Astrocyte (in vitro differentiated cells and primary cell): Measurements from ENCODE around the gene TTC7B. TPM values are rescaled to one million over a fixed set of nuclear protein-coding genes. Genes with fewer than 3 reads are reported as not detected.

Experiments
- DNase-seq: peaks from one replicate; pipeline ENCODE4 v3.0.0-alpha.2; 2010; ENCODE audit warnings: low read depth
- FAIRE-seq: peaks from 2 replicates; lab custom pipeline; 2011; peaks lifted over from hg19 to GRCh38; lab: Jason Lieb, UNC
- H2AFZ ChIP-seq: 2 replicates; pipeline ENCODE4 v1.6.0; 2012; ENCODE audit warnings: low read depth, low read length, inconsistent platforms
- H3K27ac ChIP-seq: 2 replicates; pipeline ENCODE4 v1.5.1; 2011; ENCODE audit warnings: low read depth, low read length, inconsistent platforms
- H3K27me3 ChIP-seq: 2 replicates; pipeline ENCODE4 v1.6.0; 2011; ENCODE audit warnings: low read length, inconsistent platforms; ENCODE audit not compliant: insufficient read depth
- H3K36me3 ChIP-seq: 2 replicates; pipeline ENCODE4 v1.5.1; 2011; ENCODE audit warnings: low read length, inconsistent platforms; ENCODE audit not compliant: insufficient read depth
- H3K4me1 ChIP-seq: 2 replicates; pipeline ENCODE4 v1.5.1; 2011; ENCODE audit warnings: low read length, inconsistent platforms; ENCODE audit not compliant: insufficient read depth
- H3K4me2 ChIP-seq: 2 replicates; pipeline ENCODE4 v1.6.0; 2012; ENCODE audit warnings: low read length, inconsistent platforms
- H3K4me3 ChIP-seq: 2 replicates; pipeline ENCODE4 v1.5.1; 2011; ENCODE audit warnings: low read depth, mild to moderate bottlenecking, low read length, inconsistent platforms; ENCODE audit not compliant: insufficient read depth
- H3K79me2 ChIP-seq: 2 replicates; pipeline ENCODE4 v1.6.0; 2012; ENCODE audit warnings: mild to moderate bottlenecking, low read length, inconsistent platforms; ENCODE audit not compliant: insufficient read depth
- H3K9ac ChIP-seq: 2 replicates; pipeline ENCODE4 v1.6.0; 2012; ENCODE audit warnings: mild to moderate bottlenecking, low read length, inconsistent platforms
- H3K9me3 ChIP-seq: 2 replicates; pipeline ENCODE4 v1.5.1; 2012; ENCODE audit warnings: low read depth, mild to moderate bottlenecking, low read length, inconsistent platforms; ENCODE audit not compliant: insufficient read depth
- H4K20me1 ChIP-seq: 2 replicates; pipeline ENCODE4 v1.6.0; 2012; ENCODE audit warnings: low read length, inconsistent platforms; ENCODE audit not compliant: insufficient read depth
- H3K27ac Mint-ChIP-seq: one replicate; pipeline ENCODE4 v1.8.0; 2021; ENCODE audit warnings: mild to moderate bottlenecking, mixed read lengths; ENCODE audit not compliant: unreplicated experiment
- H3K27me3 Mint-ChIP-seq: one replicate; pipeline ENCODE4 v1.8.0; 2021; ENCODE audit warnings: low read depth, mixed read lengths; ENCODE audit not compliant: unreplicated experiment
- H3K36me3 Mint-ChIP-seq: one replicate; pipeline ENCODE4 v1.8.0; 2021; ENCODE audit warnings: low read depth, mixed read lengths; ENCODE audit not compliant: unreplicated experiment
- H3K4me1 Mint-ChIP-seq: one replicate; pipeline ENCODE4 v1.8.0; 2021; ENCODE audit warnings: low read depth, mixed read lengths; ENCODE audit not compliant: unreplicated experiment
- H3K4me3 Mint-ChIP-seq: one replicate; pipeline ENCODE4 v1.8.0; 2021; ENCODE audit warnings: mild to moderate bottlenecking, moderate library complexity, mixed read lengths; ENCODE audit not compliant: unreplicated experiment
- H3K9me3 Mint-ChIP-seq: one replicate; pipeline ENCODE4 v1.8.0; 2021; ENCODE audit warnings: mild to moderate bottlenecking, mixed read lengths; ENCODE audit not compliant: unreplicated experiment
- CTCF ChIP-seq: IDR thresholded peaks from 2 replicates; pipeline ENCODE4 v1.5.1; 2011; ENCODE audit warnings: low read depth, mild to moderate bottlenecking, inconsistent platforms, low read length, moderate library complexity; ENCODE audit not compliant: insufficient read depth
- EZH2 ChIP-seq: IDR thresholded peaks from 2 replicates; pipeline ENCODE4 v1.6.1; 2012; ENCODE audit warnings: mild to moderate bottlenecking, low read length, inconsistent platforms; ENCODE audit not compliant: insufficient read depth
- total RNA-seq: library from RNA; stranded (reverse); gene quantifications from 2 replicates; pipeline ENCODE4 v1.2.1, GENCODE V29; 2021

The TTC7B gene
- total RNA-seq, 1 donor from 2014 or later: 42.1 TPM

GRCh38 chr14:90849787-90850444 lies 33.7 kb upstream of the TTC7B start:
- Histone ChIP-seq H3K79me2 (no peaks in the 10 kb centered on the region), H3K9ac (no peak overlapping the region), H3K36me3 (no peaks in the 10 kb centered on the region), H3K4me3 (no peak overlapping the region), H3K27ac (no peak overlapping the region), H4K20me1 (no peaks in the 10 kb centered on the region), H3K4me2 (no peak overlapping the region), H3K4me1 (peaks cover 9% of the 10 kb centered on the region), H3K27me3 (no peaks in the 10 kb centered on the region), H2AFZ (no peak overlapping the region), H3K9me3 (no peaks in the 10 kb centered on the region)
- TF ChIP-seq CTCF (no peak), EZH2 (no peak)
- Mint-ChIP-seq H3K27ac (no peak overlapping the region), H3K4me3 (no peak overlapping the region), H3K36me3 (no peaks in the 10 kb centered on the region), H3K4me1 (peaks cover 20% of the 10 kb centered on the region), H3K27me3 (no peaks in the 10 kb centered on the region), H3K9me3 (no peaks in the 10 kb centered on the region)
- FAIRE-seq: no peak
- DNase-seq: no peak

- H3K36me3 Mint-ChIP-seq: no peaks in the 10 kb centered on the region
Observed at GRCh38 chr14:90848944-90849731, 32.9 kb upstream of the TTC7B start.

More at GRCh38 chr14:90848944-90849731, 32.9 kb upstream of the TTC7B start:
- H3K4me1 ChIP-seq: peaks cover 9% of the 10 kb centered on the region
- no peaks in the 10 kb centered on the region for H3K27me3 ChIP-seq
- H2AFZ ChIP-seq: no peak overlapping the region
- H3K27ac ChIP-seq: no peak overlapping the region
- no peaks in the 10 kb centered on the region for H3K79me2 ChIP-seq
- Mint-ChIP-seq H3K27me3 (no peaks in the 10 kb centered on the region), H3K27ac (no peak overlapping the region), H3K9me3 (no peaks in the 10 kb centered on the region), H3K4me3 (no peak overlapping the region), H3K4me1 (peaks cover 20% of the 10 kb centered on the region)
- FAIRE-seq: no peak
- H3K36me3 ChIP-seq: no peaks in the 10 kb centered on the region
- H3K4me3 ChIP-seq: no peak overlapping the region
- TF ChIP-seq EZH2: no peak
- TF ChIP-seq CTCF: no peak
- no peaks in the 10 kb centered on the region for H4K20me1 ChIP-seq
- no peak overlapping the region for H3K4me2 ChIP-seq
- H3K9ac ChIP-seq: no peak overlapping the region
- no peak for DNase-seq
- H3K9me3 ChIP-seq: no peaks in the 10 kb centered on the region
